Activated CD4-positive, CD25-positive, alpha-beta regulatory T cell treated with anti-CD3 and anti-CD28 coated beads, Interleukin-2, amount 50 U/mL, for 72 hours (primary cell): ENCODE measurements around the gene HHIPL1.

Source experiments
- DNase-seq: peaks from one replicate; pipeline ENCODE4 v3.0.0; 2021

Gene HHIPL1

GRCh38 chr14:99696929-99697328, 52.0 kb downstream of the HHIPL1 start:
- DNase-seq, result no peak

GRCh38 chr14:99698236-99698635, 53.3 kb downstream of the HHIPL1 start:
- no peak for DNase-seq

- DNase-seq, result no peak
Observed at GRCh38 chr14:99698642-99699041, 53.7 kb downstream of the HHIPL1 start.

- DNase-seq, result no peak
Observed at GRCh38 chr14:99699085-99699760, 54.3 kb downstream of the HHIPL1 start.

GRCh38 chr14:99699861-99700260, 54.9 kb downstream of the HHIPL1 start:
- DNase-seq, result no peak

GRCh38 chr14:99700379-99700778, 55.5 kb downstream of the HHIPL1 start:
- DNase-seq, result no peak

- DNase-seq, result no peak
Observed at GRCh38 chr14:99701260-99701659, 56.3 kb downstream of the HHIPL1 start.

- DNase-seq, result no peak
Observed at GRCh38 chr14:99702115-99702514, 57.2 kb downstream of the HHIPL1 start.

- no peak for DNase-seq
Observed at GRCh38 chr14:99703381-99703780, 58.5 kb downstream of the HHIPL1 start.

GRCh38 chr14:99704037-99704436, 59.1 kb downstream of the HHIPL1 start:
- no peak for DNase-seq

- DNase-seq, result no peak
Observed at GRCh38 chr14:99706107-99706900, 61.4 kb downstream of the HHIPL1 start.

- DNase-seq, result no peak
Observed at GRCh38 chr14:99707420-99707819, 62.5 kb downstream of the HHIPL1 start.

- DNase-seq, result no peak
Observed at GRCh38 chr14:99707921-99708320, 63.0 kb downstream of the HHIPL1 start.

GRCh38 chr14:99708449-99708848, 63.5 kb downstream of the HHIPL1 start:
- DNase-seq, result no peak

- no peak for DNase-seq
Observed at GRCh38 chr14:99713972-99714371, 69.0 kb downstream of the HHIPL1 start.

- no peak for DNase-seq
Observed at GRCh38 chr14:99715266-99716000, 70.5 kb downstream of the HHIPL1 start.

- no peak for DNase-seq
Observed at GRCh38 chr14:99716091-99716849, 71.3 kb downstream of the HHIPL1 start.

GRCh38 chr14:99716850-99717681, 72.1 kb downstream of the HHIPL1 start:
- no peak for DNase-seq

GRCh38 chr14:99717682-99718013, 72.7 kb downstream of the HHIPL1 start:
- DNase-seq, result no peak

- no peak for DNase-seq
Observed at GRCh38 chr14:99718031-99718810, 73.3 kb downstream of the HHIPL1 start.

GRCh38 chr14:99718811-99719192, 73.9 kb downstream of the HHIPL1 start:
- no peak for DNase-seq
